Posterior vena cava (tissue), 2 donors: ENCODE measurements around the gene SPDYE5. TPM values are rescaled to one million over a fixed set of nuclear protein-coding genes. Genes with fewer than 3 reads are reported as not detected.

Source experiments
- DNase-seq: peaks from one replicate; pipeline ENCODE4 v3.0.0-alpha.2; 2020; ENCODE audit warnings: low spot score
- intact Hi-C, 2 donors: fragments of 100-400 bp; cut with DNase I; formaldehyde crosslinking; loops; one replicate each; pipeline versions ENCODE4 v1.14.1 to v1.14.2; 2022 to 2023
- total RNA-seq, 2 donors: library from RNA; stranded (reverse); fragmentation: NEBNext Ultra II Directional; extraction: Animal tissue kit (Norgen Biotek cat#: 25700); gene quantifications; one replicate each; pipeline ENCODE4 v1.2.1, GENCODE V29; 2021
- donor health status: DM: yes; HTN: yes; CAD: no.
- donor health status: DM: yes; HTN: yes; CAD: no.

The SPDYE5 gene
- total RNA-seq, 2 donors from 2014 or later: not detected

DNA sequence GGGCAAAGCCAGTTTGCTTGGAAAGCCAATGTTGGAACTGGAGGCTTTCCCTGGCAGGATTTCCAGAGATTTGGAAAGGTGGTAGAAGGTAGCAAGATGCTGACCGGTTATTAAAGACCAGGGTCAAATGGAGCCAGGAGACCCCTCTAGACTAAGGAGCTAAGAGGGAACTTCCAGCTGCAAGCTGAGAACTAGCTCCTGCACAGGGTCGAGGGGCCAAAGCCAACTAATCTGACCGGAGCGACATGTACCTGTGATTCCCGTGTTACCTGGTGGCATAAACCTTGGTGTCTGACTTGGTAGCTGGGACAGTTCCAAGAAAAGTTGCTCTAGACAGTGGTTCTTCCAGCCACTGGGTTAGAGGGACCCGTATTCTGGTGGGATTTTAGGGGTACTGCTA is 41.8 kb downstream of the SPDYE5 start:
- DNase-seq: peak; percentile 19
- intact Hi-C loops: no loop called here

DNA sequence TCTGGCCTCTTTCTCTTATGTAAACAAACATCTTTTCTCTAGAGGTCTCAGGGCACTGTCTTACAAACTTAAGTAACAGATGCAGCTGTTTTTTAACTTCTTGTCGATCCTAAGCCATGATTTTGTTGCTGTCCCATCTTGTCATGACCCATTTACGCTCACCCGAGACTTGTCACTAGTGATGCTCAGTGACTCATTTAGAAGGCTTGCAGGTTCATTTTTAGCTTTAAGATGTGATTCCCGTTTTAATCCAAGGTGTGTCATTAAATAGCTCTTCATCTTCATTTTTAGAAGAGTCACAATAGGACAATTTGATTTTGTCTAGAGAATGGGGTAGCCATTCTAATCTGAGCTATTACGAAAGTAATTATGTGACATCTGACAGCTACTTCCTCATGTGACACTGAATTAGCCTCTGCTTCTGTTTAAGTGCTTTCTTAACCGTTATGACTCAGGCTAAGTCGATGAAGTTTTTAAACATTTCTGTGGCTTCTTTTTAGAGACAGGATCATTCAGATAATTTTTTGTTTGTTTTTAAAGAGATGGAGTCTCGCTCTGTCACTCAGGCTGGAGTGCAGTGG is 42.7 kb downstream of the SPDYE5 start:
- intact Hi-C loops: no loop called here
- DNase-seq: no peak

DNA sequence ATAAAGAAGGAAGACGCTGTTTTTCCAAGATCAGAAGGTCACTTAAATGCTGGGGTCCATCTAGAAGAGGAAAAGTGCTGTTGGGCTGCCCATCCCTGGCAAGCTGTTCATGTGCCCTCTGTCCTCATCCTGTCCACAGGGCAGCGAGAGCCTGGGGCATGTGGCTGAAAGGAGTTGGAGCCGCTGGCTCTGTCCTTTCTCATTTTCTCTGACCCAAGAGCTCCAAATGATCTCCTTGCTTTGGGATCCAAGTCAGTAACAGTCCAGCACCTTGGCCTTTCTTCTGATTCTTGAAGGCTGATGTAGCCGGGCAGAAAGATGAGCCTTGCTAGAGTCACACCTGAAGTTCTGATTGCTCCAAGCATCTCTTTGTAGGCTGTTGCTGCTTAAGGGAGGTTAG is 44.4 kb downstream of the SPDYE5 start:
- intact Hi-C loops: no loop called here
- DNase-seq: peak; percentile 25

DNA sequence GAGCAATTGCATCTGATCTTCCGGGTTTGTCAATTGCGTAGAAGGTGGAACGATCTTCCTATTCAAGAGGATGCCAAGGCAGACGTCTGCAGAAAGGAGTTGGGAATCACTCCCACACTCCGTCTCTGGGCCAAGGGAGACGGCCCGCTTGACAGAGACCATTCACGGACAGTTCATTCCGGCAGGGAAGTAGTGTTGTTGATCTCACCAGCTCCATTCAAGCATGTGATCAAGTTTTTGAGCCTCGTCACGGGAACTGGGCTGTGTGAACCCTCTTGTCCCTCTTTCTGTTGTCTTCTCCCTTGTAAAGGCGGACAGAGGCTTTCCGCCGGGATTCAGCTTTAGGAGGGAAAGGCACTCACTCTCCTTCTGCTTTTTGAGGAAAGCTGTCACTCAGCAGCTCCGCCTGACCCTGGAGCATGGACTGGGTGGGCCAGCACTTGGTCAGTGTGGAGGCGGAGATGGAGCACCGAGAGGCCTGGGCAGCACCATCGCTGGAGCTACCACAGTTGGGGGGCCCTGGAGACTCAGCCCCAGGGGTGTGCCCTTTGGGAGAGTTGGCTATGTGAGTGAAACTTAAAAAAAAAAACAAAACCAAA is 44.9 kb downstream of the SPDYE5 start:
- DNase-seq: peak; percentile 59
- intact Hi-C loops: no loop called here

DNA sequence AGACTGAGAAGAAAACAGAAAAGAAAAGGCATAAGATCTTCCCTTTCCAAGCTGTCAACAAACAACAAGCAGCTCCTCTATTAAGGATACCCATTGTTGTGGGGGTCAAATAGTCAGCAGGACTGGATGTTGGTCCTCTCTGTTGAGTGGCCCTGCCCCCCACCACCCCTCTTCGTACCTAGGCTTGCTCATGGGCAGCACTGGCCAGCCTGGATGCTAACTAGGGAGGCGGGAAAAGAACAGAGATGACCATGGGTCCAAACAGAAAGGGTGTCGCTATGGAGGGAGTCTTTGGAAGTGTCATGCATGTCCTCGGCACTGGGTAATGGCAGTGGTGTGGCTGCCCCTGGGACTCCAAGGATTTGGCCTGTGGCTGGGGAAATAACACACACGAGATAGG is 45.6 kb downstream of the SPDYE5 start:
- DNase-seq: peak; percentile 49
- intact Hi-C loops: no loop called here

DNA sequence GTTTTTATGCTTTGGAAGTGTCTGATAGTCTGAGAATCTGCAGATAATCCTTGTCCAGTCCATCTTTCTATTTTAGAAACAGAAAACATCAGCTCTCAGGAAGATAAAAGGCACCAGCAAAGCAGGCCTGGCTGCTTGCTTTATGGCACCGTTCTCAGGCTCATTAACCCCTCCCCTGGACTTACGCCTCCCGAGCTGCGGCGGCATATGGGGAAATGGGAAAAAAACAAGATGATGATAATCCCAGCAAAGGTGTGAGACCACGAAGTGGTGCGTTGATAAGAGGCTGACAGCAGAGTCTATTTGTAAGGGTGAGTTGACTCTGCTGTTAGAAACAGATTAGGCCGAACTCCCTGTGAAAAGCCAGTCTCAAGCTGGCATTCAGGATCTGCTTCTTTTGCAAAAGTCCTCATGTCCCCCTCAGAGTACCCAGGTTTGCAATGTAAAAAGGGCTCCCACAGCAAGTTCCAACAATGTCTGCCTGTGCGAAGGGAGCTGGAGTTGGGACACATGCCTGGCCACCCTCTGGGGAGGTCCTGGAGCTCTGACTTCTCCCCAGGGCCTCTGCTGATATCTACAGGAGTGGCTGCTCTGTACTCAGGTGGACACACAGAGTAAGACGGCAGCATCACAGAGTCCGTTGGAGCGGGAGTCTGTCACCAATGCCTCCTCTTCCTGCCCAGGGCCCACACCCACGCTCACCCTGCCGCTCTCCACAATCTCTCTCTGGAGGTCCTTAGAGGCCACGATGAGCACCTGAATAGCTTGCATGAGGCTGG is 54.3 kb downstream of the SPDYE5 start:
- peak; percentile 45 for DNase-seq
- intact Hi-C loops: no loop called here

Other genes with a start within 250 kb of the SPDYE5 start
- 1 to 10 TPM; 1.9 to 2.9 TPM for gene TRIM73, start 96.7 kb upstream of the SPDYE5 start, total RNA-seq
- gene POM121C, start 6.0 kb upstream of the SPDYE5 start, total RNA-seq: 10 to 100 TPM; 28.8 to 31.4 TPM
- gene HIP1, start 246.6 kb downstream of the SPDYE5 start, total RNA-seq: 10 to 100 TPM; 27.0 to 29.2 TPM